22Rv1 (cell line): Measurements from ENCODE around the gene ATP5PO.

Experiments used
- ZFX ChIP-seq: fragments of 450-650 bp; IDR thresholded peaks from 2 replicates; pipeline ENCODE4 v1.6.1; 2017; ENCODE audit warnings: antibody characterized with exemption, borderline replicate concordance
- TF ChIP-seq, protein P1 (sequence below): fragments of 450-650 bp; IDR thresholded peaks from 2 replicates; pipeline ENCODE4 v1.5.1; 2017; ENCODE audit warnings: mild to moderate bottlenecking

DNA sequence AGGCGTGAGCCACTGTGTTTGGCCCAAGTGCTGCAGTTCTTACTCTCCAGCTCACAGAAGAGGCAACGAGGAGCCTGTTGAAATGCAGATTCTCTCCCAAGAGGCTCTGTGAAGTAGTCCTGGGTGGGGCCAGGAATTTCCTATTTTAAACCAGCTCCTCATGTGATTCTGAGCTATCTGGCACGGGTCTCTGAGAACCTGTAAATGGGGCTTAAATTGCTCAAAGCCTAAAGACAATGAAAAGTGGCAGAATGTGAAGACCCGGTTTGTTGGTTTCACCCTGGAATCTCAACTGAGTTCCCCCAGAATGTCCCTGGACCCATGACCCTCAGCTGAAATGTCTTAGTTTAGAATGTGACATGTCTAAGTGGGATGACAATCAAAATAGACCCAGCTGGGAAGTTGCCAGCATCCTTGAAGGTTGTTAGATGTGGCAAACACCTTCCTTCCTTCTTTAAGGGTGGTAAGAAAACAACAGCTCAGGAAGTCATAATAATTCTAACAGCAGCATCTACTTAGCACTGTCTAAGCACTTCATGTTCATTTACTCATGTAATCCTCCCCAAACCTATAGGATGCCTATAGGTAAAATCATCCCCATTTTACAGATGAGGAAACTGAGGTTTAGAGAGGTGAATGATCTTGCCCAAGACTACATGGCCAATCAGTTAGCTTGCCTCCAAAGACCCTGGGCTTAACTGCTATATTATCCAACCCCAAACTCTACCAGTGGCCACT, 20.9 kb upstream of the ATP5PO start:
- TF ChIP-seq, protein P1, sequence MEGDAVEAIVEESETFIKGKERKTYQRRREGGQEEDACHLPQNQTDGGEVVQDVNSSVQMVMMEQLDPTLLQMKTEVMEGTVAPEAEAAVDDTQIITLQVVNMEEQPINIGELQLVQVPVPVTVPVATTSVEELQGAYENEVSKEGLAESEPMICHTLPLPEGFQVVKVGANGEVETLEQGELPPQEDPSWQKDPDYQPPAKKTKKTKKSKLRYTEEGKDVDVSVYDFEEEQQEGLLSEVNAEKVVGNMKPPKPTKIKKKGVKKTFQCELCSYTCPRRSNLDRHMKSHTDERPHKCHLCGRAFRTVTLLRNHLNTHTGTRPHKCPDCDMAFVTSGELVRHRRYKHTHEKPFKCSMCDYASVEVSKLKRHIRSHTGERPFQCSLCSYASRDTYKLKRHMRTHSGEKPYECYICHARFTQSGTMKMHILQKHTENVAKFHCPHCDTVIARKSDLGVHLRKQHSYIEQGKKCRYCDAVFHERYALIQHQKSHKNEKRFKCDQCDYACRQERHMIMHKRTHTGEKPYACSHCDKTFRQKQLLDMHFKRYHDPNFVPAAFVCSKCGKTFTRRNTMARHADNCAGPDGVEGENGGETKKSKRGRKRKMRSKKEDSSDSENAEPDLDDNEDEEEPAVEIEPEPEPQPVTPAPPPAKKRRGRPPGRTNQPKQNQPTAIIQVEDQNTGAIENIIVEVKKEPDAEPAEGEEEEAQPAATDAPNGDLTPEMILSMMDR = no peak
- TF ChIP-seq ZFX = no peak
